HG02642 (cell line): ENCODE results near the gene ARL11.
A peak's percentile ranks its signal among the peaks of the same experiment; 100 is the strongest.
"Not testable (repeated sequence)": the region's sequence is repeated elsewhere in the genome, so short reads cannot be mapped to it uniquely, and the experiment has no call there.

Source experiments
- ATAC-seq: cut with Tn5 transposase; IDR thresholded peaks from one replicate; pipeline ENCODE4 v1.9.1; 2021; ENCODE audit warnings: mild to moderate bottlenecking; ENCODE audit not compliant: unreplicated experiment, poor library complexity

ARL11 gene

GRCh38 chr13:49627831-49628652 is at the start of gene ARL11:
Gene ARL11, plus strand, starts transcription at chr13:49628507. Its CDS starts 1,941 bp downstream, at chr13:49630448.
- ATAC-seq: peak; percentile 91

DNA sequence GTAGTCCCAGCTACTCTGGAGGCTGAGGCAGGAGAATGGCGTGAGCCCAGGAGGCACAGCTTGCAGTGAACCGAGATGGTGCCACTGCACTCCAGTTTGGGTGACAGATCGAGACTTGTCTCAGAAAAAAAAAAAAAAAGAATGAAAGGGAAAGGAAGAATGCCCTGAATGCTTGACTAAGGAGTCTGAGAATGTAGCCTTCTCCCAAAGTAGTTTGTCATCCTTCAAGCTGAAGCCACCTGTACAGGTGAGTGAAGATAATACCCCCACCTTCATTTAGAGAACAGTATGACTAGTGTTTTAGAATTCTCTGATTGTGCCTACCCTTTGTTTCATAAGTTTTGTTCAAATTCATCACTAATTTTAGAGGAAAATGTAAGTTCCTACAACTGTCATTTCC is 48.8 kb upstream of the ARL11 start:
- no peak for ATAC-seq

GRCh38 chr13:49580980-49581680 is 47.2 kb upstream of the ARL11 start:
- ATAC-seq: no peak

- ATAC-seq: peak; percentile 10
Measured at GRCh38 chr13:49584771-49585182, 43.5 kb upstream of the ARL11 start.

- peak; percentile 95 for ATAC-seq
Measured at GRCh38 chr13:49585220-49586157, 42.8 kb upstream of the ARL11 start, which contains the start of gene RCBTB1. Gene RCBTB1, minus strand, starts transcription at chr13:49585558. Its CDS starts 18,279 bp downstream, at chr13:49567279.

GRCh38 chr13:49586717-49587116 is 41.6 kb upstream of the ARL11 start:
- ATAC-seq: no peak

DNA sequence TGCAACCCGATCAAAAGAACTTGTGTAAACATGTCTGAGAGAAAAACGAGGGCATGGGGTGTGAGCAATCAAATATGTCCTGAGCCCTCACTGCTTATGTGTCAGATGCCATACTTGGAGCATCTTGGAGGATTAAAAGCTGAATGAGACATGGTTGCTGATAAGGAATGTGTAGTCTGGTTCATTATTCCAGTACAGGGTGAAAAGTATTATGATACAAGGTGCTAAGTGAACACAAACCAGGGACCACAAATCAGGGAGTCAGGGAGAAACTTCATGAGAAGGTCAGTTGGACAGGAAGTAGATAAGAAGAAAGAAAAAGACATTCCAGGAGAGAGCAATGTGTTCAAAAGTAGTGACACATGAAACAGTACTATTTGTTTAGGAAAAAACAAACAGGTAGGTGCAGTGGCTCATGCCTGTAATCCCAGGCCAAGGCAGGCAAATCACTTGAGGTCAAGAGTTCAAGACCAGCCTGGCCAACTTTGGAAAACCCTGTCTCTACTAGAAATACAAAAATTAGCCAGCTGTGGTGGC is 40.9 kb upstream of the ARL11 start:
- no peak for ATAC-seq

- ATAC-seq: not testable (repeated sequence)
Measured at GRCh38 chr13:49590714-49591113, 37.6 kb upstream of the ARL11 start.

DNA sequence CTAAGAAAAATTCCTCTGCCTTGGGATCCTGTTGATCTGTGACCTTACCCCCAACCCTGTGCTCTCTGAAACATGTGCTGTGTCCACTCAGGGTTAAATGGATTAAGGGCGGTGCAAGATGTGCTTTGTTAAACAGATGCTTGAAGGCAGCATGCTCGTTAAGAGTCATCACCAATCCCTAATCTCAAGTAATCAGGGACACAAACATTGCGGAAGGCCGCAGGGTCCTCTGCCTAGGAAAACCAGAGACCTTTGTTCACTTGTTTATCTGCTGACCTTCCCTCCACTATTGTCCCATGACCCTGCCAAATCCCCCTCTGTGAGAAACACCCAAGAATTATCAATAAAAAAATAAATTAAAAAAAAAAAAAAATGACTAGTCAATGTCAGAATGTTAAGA is 34.4 kb upstream of the ARL11 start:
- ATAC-seq: not testable (repeated sequence)

- ATAC-seq: no peak
Measured at GRCh38 chr13:49594576-49594975, 33.7 kb upstream of the ARL11 start.

DNA sequence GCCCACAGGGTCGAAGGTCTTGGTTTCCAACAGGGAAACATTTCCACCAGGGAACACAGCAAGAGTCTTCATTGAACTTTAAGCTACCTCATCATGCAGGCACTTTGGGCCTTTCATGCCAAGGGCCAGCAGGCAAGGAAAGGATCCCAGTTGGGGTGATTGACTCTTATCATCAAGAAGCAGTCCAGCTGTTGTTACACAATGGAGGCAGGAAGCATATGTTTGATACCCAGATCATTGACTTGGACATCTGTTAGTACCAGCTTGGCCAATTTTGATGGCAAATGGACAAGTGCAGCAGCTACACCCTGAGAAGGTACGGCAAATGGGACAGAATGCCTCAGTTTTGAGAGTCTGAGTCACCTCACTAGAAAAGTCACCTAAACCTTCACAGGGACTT is 32.1 kb upstream of the ARL11 start:
- no peak for ATAC-seq

DNA sequence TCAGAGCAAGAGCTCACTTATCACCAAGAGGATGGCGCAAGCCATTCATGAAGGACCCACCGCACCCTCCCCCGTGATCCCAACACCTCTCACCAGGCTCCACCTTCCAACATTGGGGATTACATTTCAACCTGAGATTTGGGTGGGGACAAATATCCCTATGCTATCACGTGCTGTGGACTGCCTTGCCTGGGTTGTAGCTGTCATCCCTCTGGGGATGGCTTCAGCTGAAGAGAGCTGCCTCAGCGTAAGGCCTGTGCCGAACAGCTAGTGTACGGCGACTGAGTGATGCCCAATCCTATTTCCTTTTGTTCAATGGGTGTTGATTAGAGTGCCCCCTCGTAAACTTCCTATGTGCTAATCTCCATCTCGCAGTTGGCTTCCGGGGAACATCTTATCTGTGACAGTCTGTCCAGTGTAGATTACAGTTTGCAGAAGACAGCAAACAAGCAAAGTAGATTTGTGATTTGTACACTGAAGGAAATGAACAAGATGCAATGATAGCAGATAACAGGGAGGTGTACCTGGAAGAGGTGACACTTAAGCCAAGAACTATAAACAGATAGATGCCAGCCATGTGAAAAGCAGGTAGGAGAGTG is 31.2 kb upstream of the ARL11 start:
- ATAC-seq: no peak

DNA sequence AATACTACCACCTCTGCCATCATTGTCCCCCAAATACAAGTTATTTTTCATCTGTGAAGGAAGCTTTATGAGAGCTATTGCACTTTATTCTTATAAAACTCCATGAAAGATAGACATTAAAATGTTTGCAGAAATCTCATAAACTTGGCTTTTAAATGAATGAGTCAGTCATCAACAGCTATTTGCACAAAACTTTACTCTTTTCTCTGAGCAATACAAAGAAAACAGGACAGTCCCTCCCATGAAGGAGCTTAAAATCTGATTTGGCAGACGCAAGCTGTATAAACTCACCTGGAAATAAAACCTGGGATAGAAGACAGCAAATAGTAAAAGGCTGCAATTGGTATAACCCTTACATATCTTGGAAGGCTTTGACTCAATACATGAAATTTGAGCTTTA is 26.3 kb upstream of the ARL11 start:
- no peak for ATAC-seq

- ATAC-seq: not testable (repeated sequence)
Measured at GRCh38 chr13:49602615-49603014, 25.7 kb upstream of the ARL11 start.

GRCh38 chr13:49604570-49604969 is 23.7 kb upstream of the ARL11 start:
- ATAC-seq: no peak

GRCh38 chr13:49606747-49607648 is 21.3 kb upstream of the ARL11 start:
- ATAC-seq: peak; percentile 94

- no peak for ATAC-seq
Measured at GRCh38 chr13:49607761-49608160, 20.5 kb upstream of the ARL11 start.

- no peak for ATAC-seq
Measured at GRCh38 chr13:49608651-49609331, 19.5 kb upstream of the ARL11 start.
